Tibial artery (tissue), 4 donors: ENCODE results near the gene ZNF268.

Experiments used
- DNase-seq, 2 donors: peaks; one replicate each; pipeline ENCODE4 v3.0.0-alpha.2; 2019
- H3K27ac ChIP-seq, 2 donors: fragments of 200-600 bp; sonication (generic) in 1 of 2; 1 replicate in 1 of 2; 2 replicates in 1 of 2; pipeline ENCODE4 v1.5.1; 2018 to 2019; ENCODE audit warnings: mild to moderate bottlenecking in 1 of 2
- H3K27me3 ChIP-seq, 2 donors: fragments of 200-600 bp; sonication (generic) in 1 of 2; one replicate each; pipeline versions ENCODE4 v1.5.1 to v1.6.0; 2016 to 2019
- H3K36me3 ChIP-seq, 3 donors: fragments of 200-600 bp; sonication (generic) in 2 of 3; one replicate each; pipeline ENCODE4 v1.5.1; 2016 to 2019; ENCODE audit warnings: mild to moderate bottlenecking in 2 of 3
- H3K4me1 ChIP-seq, 4 donors: fragments of 200-600 bp; sonication (generic) in 2 of 4; 1 replicate in 3 of 4; 2 replicates in 1 of 4; pipeline ENCODE4 v1.5.1; 2016 to 2019
- H3K4me3 ChIP-seq, 2 donors: fragments of 200-600 bp; sonication (generic) in 1 of 2; 1 replicate in 1 of 2; 2 replicates in 1 of 2; pipeline ENCODE4 v1.5.1; 2018 to 2019; ENCODE audit warnings: mild to moderate bottlenecking in 2 of 2
- H3K9me3 ChIP-seq, 3 donors: fragments of 200-600 bp; sonication (generic) in 1 of 3; one replicate each; pipeline ENCODE4 v1.5.1; 2016 to 2019
- CTCF ChIP-seq, 2 experiments: fragments of 200-600 bp in 1 of 2; fragments of 450-650 bp in 1 of 2; IDR thresholded peaks; one replicate each; pipeline ENCODE4 v1.5.1; 2017 to 2019; ENCODE audit warnings: antibody characterized with exemption in 2 of 2, mild to moderate bottlenecking in 1 of 2, moderate library complexity in 1 of 2
- intact Hi-C: fragments of 100-400 bp; cut with DNase I; formaldehyde crosslinking; loops from one replicate; pipeline ENCODE4 v1.15.0; 2023; ENCODE audit warnings: low total_unique reads

Gene ZNF268

GRCh38 chr12:133202493-133203343 lies 21.4 kb downstream of the ZNF268 start:
- H3K4me3 ChIP-seq, result no peak overlapping the region
- intact Hi-C loops, result no loop called here
- no peak for DNase-seq
- H3K36me3 ChIP-seq, result peaks cover 51 to 72% (median 69%) of the 10 kb centered on the region in 3 donors
- no peaks in the 10 kb centered on the region for H3K27me3 ChIP-seq
- H3K27ac ChIP-seq, result no peak overlapping the region
- H3K4me1 ChIP-seq, result no peaks in the 10 kb centered on the region
- TF ChIP-seq CTCF (IDR thresholded peaks at IDR 0.05), result no peak
- peaks cover 43 to 90% (median 79%) of the 10 kb centered on the region in 3 donors for H3K9me3 ChIP-seq

- H3K27ac ChIP-seq, result no peak overlapping the region
- no peaks in the 10 kb centered on the region for H3K27me3 ChIP-seq
- H3K4me1 ChIP-seq, result no peaks in the 10 kb centered on the region
- peaks cover 51 to 77% (median 72%) of the 10 kb centered on the region in 3 donors for H3K36me3 ChIP-seq
- intact Hi-C loops, result no loop called here
- no peak overlapping the region for H3K4me3 ChIP-seq
- H3K9me3 ChIP-seq, result peaks cover 51 to 95% (median 88%) of the 10 kb centered on the region in 3 donors
- TF ChIP-seq CTCF (IDR thresholded peaks at IDR 0.05), result no peak
- DNase-seq, result no peak
Measured at GRCh38 chr12:133203344-133204263, 22.3 kb downstream of the ZNF268 start.

- Histone ChIP-seq H3K36me3 (peaks cover 51 to 84% (median 72%) of the 10 kb centered on the region in 3 donors), H3K27ac (no peak overlapping the region), H3K4me3 (no peak overlapping the region), H3K9me3 (peaks cover 51 to 98% (median 94%) of the 10 kb centered on the region in 3 donors), H3K4me1 (no peaks in the 10 kb centered on the region), H3K27me3 (no peaks in the 10 kb centered on the region)
- intact Hi-C loops, result no loop called here
- no peak for DNase-seq
- TF ChIP-seq CTCF (IDR thresholded peaks at IDR 0.05), result no peak
Measured at GRCh38 chr12:133204264-133204603, 22.9 kb downstream of the ZNF268 start.

GRCh38 chr12:133206390-133206789 lies 25.1 kb downstream of the ZNF268 start:
- Histone ChIP-seq H3K27ac (no peak overlapping the region), H3K4me3 (no peak overlapping the region), H3K36me3 (peaks cover 41 to 79% (median 67%) of the 10 kb centered on the region in 3 donors), H3K27me3 (no peaks in the 10 kb centered on the region), H3K4me1 (no peaks in the 10 kb centered on the region), H3K9me3 (peaks cover 62 to 100% (median 98%) of the 10 kb centered on the region in 3 donors)
- no peak for TF ChIP-seq CTCF (IDR thresholded peaks at IDR 0.05)
- intact Hi-C loops, result no loop called here
- no peak for DNase-seq

- H3K9me3 ChIP-seq, result peaks cover 24 to 94% (median 90%) of the 10 kb centered on the region in 3 donors
- no peaks in the 10 kb centered on the region for H3K27me3 ChIP-seq
- intact Hi-C loops, result no loop called here
- H3K27ac ChIP-seq, result no peak overlapping the region
- peaks cover under 1 to 4% (median under 1%) of the 10 kb centered on the region in 3 donors for H3K36me3 ChIP-seq
- DNase-seq, result peak in 1 of 2 donors; percentile 42
- no peak overlapping the region for H3K4me3 ChIP-seq
- H3K4me1 ChIP-seq, result no peaks in the 10 kb centered on the region
- no peak for TF ChIP-seq CTCF (IDR thresholded peaks at IDR 0.05)
Measured at GRCh38 chr12:133215724-133216123, 34.4 kb downstream of the ZNF268 start.
